Measurements from ENCODE around the gene CHST1.

The CHST1 gene

GRCh38 chr11:45607995-45608394 lies 57.4 kb downstream of the CHST1 start:
- no peak for DNase-seq (ENCODE audit: low read depth)

DNA sequence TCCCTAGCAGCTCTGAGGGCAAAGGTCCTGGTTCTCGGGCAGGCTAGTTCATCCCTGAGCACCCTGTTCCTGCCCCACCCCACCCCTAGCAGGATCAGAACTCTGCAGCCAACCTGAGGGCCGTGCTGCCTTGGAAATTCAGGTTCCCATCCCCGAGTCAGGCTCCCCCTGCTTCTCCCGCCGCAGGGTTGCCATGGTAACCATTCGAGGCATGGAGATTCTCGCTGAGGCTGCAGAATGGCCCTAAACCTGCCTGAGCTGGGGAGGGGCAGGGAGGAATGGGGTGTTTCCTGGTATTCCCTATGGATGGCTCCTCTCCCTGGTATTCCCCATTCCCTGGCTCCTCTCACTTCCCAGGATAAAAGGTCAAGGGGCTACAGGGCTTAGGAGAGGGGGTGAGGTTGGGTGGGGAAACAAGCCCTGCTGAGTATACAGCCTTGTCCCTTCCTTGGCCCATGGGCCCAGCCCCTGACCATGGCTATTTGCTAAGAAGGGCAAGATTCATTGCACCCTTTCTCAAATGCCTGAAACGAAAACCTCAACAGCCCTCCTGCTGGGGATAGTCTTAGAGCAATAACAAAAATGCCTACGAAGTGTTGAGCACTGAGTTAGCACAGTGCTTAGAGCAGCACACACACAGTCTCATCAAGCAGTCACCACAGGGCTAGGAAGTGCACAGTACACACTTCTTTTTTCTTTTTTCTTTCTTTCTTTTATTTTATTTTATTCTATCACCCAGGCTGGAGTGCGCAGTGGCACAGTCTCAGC lies 58.7 kb downstream of the CHST1 start:
- DNase-seq (ENCODE audit: low read depth), result no peak

- DNase-seq (ENCODE audit: low read depth), result no peak
These were observed 60.4 kb downstream of the CHST1 start for GRCh38 chr11:45605051-45605450.

- no peak for DNase-seq (ENCODE audit: low read depth)
These were observed 61.3 kb downstream of the CHST1 start for GRCh38 chr11:45603946-45604682.

GRCh38 chr11:45599161-45599943 lies 66.1 kb downstream of the CHST1 start:
- DNase-seq (ENCODE audit: low read depth), result no peak
